Measurements from ENCODE around the gene GGT1. TPM values are rescaled to one million over a fixed set of nuclear protein-coding genes. Genes with fewer than 3 reads are reported as not detected.
"Not testable (repeated sequence)": the region's sequence is repeated elsewhere in the genome, so short reads cannot be mapped to it uniquely, and the experiment has no call there.

GGT1 gene
- total and polyA plus RNA-seq, 2 experiments from 2014 or later = 80.7 to 104 TPM

DNA sequence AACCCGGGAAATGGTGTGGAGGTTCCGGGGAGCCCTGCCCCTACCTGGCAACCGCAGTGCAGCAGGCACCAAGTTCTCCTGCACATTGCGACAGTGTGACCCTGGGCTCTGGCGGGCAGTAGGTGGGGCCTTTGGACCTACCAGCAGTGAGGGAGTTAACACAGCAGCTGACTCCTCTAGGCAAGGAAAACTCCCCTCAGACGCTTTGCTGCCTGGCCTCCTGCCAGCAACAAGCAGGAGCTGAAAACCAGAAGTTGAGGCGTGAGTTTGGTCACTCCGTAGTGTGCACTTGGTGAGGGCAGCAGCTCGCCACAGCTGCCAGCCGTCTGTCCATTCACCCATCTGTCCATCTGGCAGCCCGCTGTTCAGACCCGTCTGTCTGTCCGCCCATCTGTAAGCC, 29.6 kb downstream of the GGT1 start:
- Histone ChIP-seq H3K4me2 (peak overlapping the region; percentile 69), H3K4me1 (ENCODE audit: insufficient read depth) (peaks cover 30% of the 10 kb centered on the region), H3K27ac (peak overlapping the region; percentile 97)
- H3K9me2 ChIP-seq (replicated peaks; ENCODE audit: insufficient read depth); H2AFZ ChIP-seq; H4K20me1 ChIP-seq (ENCODE audit: insufficient read depth, poor library complexity, severe bottlenecking); H3K4me3 ChIP-seq; H3K36me3 ChIP-seq (replicated peaks; ENCODE audit: insufficient read depth, low read depth); H3K27me3 ChIP-seq; H3K9me3 ChIP-seq (ENCODE audit: low read depth); H3K79me2 ChIP-seq: not testable (repeated sequence)
- 12% methylated on average over 10 of the region's 13 CpGs for WGBS (ENCODE audit: low lambda C conversion rate, missing lambda C conversion rate)
- peak; percentile 23 for DNase-seq (ENCODE audit: low spot score)

GRCh38 chr22:24633231-24634023, 30.4 kb downstream of the GGT1 start:
- H3K79me2 ChIP-seq; H3K9me3 ChIP-seq (ENCODE audit: low read depth); DNase-seq (ENCODE audit: low spot score); H3K9me2 ChIP-seq (replicated peaks; ENCODE audit: insufficient read depth); H4K20me1 ChIP-seq (ENCODE audit: insufficient read depth, poor library complexity, severe bottlenecking); H2AFZ ChIP-seq; H3K4me3 ChIP-seq; H3K36me3 ChIP-seq (replicated peaks; ENCODE audit: insufficient read depth, low read depth); H3K27me3 ChIP-seq: not testable (repeated sequence)
- Histone ChIP-seq H3K4me1 (ENCODE audit: insufficient read depth) (peaks cover 30% of the 10 kb centered on the region), H3K4me2 (peak overlapping the region; percentile 69), H3K27ac (peak overlapping the region; percentile 97)
- WGBS (ENCODE audit: low lambda C conversion rate, missing lambda C conversion rate) = 55% methylated on average over 15 of the region's 16 CpGs

DNA sequence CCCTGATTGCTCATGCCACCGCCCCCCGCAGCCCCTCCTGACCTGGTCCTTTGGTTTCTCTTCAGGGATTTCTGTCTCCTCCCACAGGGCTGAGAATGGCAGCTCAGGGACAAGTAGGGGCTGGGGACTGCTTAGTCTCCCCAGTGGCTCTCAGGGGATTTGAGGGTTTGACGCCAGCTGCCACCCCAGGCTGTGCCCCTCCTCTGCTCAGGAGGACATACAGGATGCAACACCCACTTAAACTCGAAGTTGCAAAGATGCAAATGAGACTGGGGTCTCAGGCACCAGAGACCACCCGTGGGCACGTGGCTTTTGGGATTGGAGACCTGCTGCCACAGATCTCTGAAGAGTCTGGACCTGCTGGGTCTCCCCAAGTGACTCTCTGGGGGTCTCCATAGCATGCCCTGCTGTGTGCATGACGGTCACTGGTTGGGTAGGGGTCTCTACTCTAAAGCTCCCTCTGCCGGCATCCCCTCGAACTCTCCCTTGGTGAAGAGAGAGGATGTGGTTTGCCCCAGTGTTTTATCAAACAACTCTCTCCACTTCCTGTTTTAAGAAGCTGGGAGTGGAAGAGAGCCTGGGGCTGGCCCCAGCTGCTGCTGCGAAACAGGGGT, 31.9 kb downstream of the GGT1 start:
- not testable (repeated sequence) for H3K36me3 ChIP-seq (replicated peaks; ENCODE audit: insufficient read depth, low read depth); H2AFZ ChIP-seq; H3K79me2 ChIP-seq; H3K4me3 ChIP-seq; H3K27ac ChIP-seq; H3K9me3 ChIP-seq (ENCODE audit: low read depth); H3K9me2 ChIP-seq (replicated peaks; ENCODE audit: insufficient read depth); H3K4me2 ChIP-seq; H4K20me1 ChIP-seq (ENCODE audit: insufficient read depth, poor library complexity, severe bottlenecking); DNase-seq (ENCODE audit: low spot score); H3K27me3 ChIP-seq
- peaks cover 30% of the 10 kb centered on the region for H3K4me1 ChIP-seq (ENCODE audit: insufficient read depth)
- WGBS (ENCODE audit: low lambda C conversion rate, missing lambda C conversion rate) = 56% methylated on average over 10 of the region's 10 CpGs

DNA sequence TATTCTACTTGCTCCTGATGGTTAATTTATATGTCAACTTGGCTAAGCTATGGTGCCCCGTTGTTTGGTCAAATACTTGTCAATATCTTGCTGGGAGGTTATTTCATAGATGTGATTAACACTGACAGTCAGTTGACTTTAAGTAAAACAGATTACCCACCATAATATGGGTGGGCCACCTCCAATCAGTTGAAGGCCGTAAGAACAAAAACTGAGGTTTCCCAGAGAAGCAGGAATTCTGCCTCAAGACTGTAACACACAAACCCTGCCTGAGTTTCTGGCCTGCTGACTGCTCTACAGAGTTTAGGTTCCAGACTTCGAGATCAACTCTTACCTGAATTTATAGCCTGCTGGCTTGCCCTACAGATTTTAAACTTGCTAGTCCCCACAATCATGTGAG, 33.5 kb downstream of the GGT1 start:
- not testable (repeated sequence) for H3K9me2 ChIP-seq (replicated peaks; ENCODE audit: insufficient read depth); H3K4me3 ChIP-seq
- WGBS (ENCODE audit: low lambda C conversion rate, missing lambda C conversion rate) = 91% methylated on average over 3 of the region's 3 CpGs

GRCh38 chr22:24642307-24642706, 39.3 kb downstream of the GGT1 start:
- H3K4me2 ChIP-seq = not testable (repeated sequence)

More for the DNA sequence above, 33.5 kb downstream of the GGT1 start:
- not testable (repeated sequence) for H3K9me3 ChIP-seq (ENCODE audit: low read depth); H2AFZ ChIP-seq; H3K79me2 ChIP-seq; H4K20me1 ChIP-seq (ENCODE audit: insufficient read depth, poor library complexity, severe bottlenecking); DNase-seq (ENCODE audit: low spot score); H3K4me2 ChIP-seq; H3K36me3 ChIP-seq (replicated peaks; ENCODE audit: insufficient read depth, low read depth); H3K27me3 ChIP-seq; H3K27ac ChIP-seq
- peaks cover 21% of the 10 kb centered on the region for H3K4me1 ChIP-seq (ENCODE audit: insufficient read depth)

DNA sequence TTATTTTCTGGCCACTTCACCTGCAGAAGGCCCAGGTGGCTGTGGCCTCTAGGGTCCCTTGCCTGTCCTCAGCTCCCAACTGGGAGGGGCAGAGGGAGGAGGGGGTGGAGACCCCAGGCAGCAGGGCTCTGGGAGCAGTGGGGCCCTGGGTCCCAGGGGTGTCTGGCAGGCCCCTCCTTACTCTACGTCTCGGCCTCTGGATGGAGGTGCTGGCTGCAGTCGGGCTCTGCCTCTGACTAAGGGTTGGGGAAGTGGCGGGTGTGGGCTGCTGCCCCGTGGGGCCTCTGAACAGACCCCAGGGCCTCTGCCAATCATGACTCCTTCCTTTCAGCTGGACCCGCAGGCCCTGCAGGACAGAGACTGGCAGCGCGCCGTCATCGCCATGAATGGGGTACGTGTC, 41.4 kb downstream of the GGT1 start:
- H2AFZ ChIP-seq; H3K4me1 ChIP-seq (ENCODE audit: insufficient read depth); H3K4me2 ChIP-seq; DNase-seq (ENCODE audit: low spot score); H3K9me3 ChIP-seq (ENCODE audit: low read depth); H3K27ac ChIP-seq; H3K36me3 ChIP-seq (replicated peaks; ENCODE audit: insufficient read depth, low read depth); H3K27me3 ChIP-seq; H4K20me1 ChIP-seq (ENCODE audit: insufficient read depth, poor library complexity, severe bottlenecking); H3K79me2 ChIP-seq; H3K4me3 ChIP-seq; H3K9me2 ChIP-seq (replicated peaks; ENCODE audit: insufficient read depth): not testable (repeated sequence)
- 90% methylated on average over 11 of the region's 11 CpGs for WGBS (ENCODE audit: low lambda C conversion rate, missing lambda C conversion rate)

More at GRCh38 chr22:24642307-24642706, 39.3 kb downstream of the GGT1 start:
- not testable (repeated sequence) for H3K4me3 ChIP-seq; H3K79me2 ChIP-seq; H3K27me3 ChIP-seq; H3K9me3 ChIP-seq (ENCODE audit: low read depth); H3K4me1 ChIP-seq (ENCODE audit: insufficient read depth); H4K20me1 ChIP-seq (ENCODE audit: insufficient read depth, poor library complexity, severe bottlenecking); H3K27ac ChIP-seq; H2AFZ ChIP-seq; DNase-seq (ENCODE audit: low spot score); H3K9me2 ChIP-seq (replicated peaks; ENCODE audit: insufficient read depth); H3K36me3 ChIP-seq (replicated peaks; ENCODE audit: insufficient read depth, low read depth)
- 87% methylated on average over 1 of the region's 1 CpG for WGBS (ENCODE audit: low lambda C conversion rate, missing lambda C conversion rate)

GRCh38 chr22:24645408-24646399, 42.7 kb downstream of the GGT1 start:
- not testable (repeated sequence) for H2AFZ ChIP-seq; H3K4me1 ChIP-seq (ENCODE audit: insufficient read depth); H3K79me2 ChIP-seq; H3K27ac ChIP-seq; H3K4me2 ChIP-seq; H3K9me2 ChIP-seq (replicated peaks; ENCODE audit: insufficient read depth); H3K9me3 ChIP-seq (ENCODE audit: low read depth); DNase-seq (ENCODE audit: low spot score); H3K27me3 ChIP-seq; H3K36me3 ChIP-seq (replicated peaks; ENCODE audit: insufficient read depth, low read depth); H4K20me1 ChIP-seq (ENCODE audit: insufficient read depth, poor library complexity, severe bottlenecking); H3K4me3 ChIP-seq
- WGBS (ENCODE audit: low lambda C conversion rate, missing lambda C conversion rate) = 79% methylated on average over 9 of the region's 21 CpGs

- WGBS (ENCODE audit: low lambda C conversion rate, missing lambda C conversion rate) = 91% methylated on average over 16 of the region's 19 CpGs
- not testable (repeated sequence) for H3K9me2 ChIP-seq (replicated peaks; ENCODE audit: insufficient read depth); DNase-seq (ENCODE audit: low spot score); H3K9me3 ChIP-seq (ENCODE audit: low read depth); H3K27me3 ChIP-seq; H3K4me2 ChIP-seq; H3K36me3 ChIP-seq (replicated peaks; ENCODE audit: insufficient read depth, low read depth); H2AFZ ChIP-seq; H3K4me3 ChIP-seq; H3K79me2 ChIP-seq; H3K27ac ChIP-seq; H4K20me1 ChIP-seq (ENCODE audit: insufficient read depth, poor library complexity, severe bottlenecking); H3K4me1 ChIP-seq (ENCODE audit: insufficient read depth)
These were observed 43.8 kb downstream of the GGT1 start for GRCh38 chr22:24646756-24647155.

Data from hepatocyte (in vitro differentiated cells).